H1 (cell line): Measurements from ENCODE around the gene VWA7. TPM values are rescaled to one million over a fixed set of nuclear protein-coding genes. Genes with fewer than 3 reads are reported as not detected.

Experiments used
- CTCF ChIA-PET: fragments of 300-600 bp; sonication (Branson Sonifier 250); formaldehyde crosslinking; loops from one replicate; lab custom pipeline; 2021; ENCODE audit not compliant: partially characterized antibody; lab: Charles Lee
- POLR2A ChIA-PET: fragments of 300-600 bp; sonication (Branson Sonifier 250); formaldehyde crosslinking; loops from one replicate; lab custom pipeline; 2021; ENCODE audit warnings: inconsistent platforms; ENCODE audit not compliant: partially characterized antibody; lab: Charles Lee
- DNase-seq, 2 experiments: peaks; one replicate each; pipeline versions ENCODE4 v3.0.0 to v3.0.0-alpha.2; 2010 to 2022; ENCODE audit warnings: low spot score in 2 of 2, low read depth in 1 of 2, mixed read lengths in 1 of 2
- FAIRE-seq: peaks from 2 replicates; lab custom pipeline; 2011; peaks lifted over from hg19 to GRCh38; lab: Jason Lieb, UNC
- H2AFZ ChIP-seq: 2 replicates; pipeline ENCODE4 v1.8.1; 2012; ENCODE audit warnings: low read length, inconsistent platforms
- H2AK5ac ChIP-seq: 2 replicates; pipeline ENCODE4 v1.6.1; 2013; ENCODE audit warnings: low read depth, low read length
- H2BK120ac ChIP-seq: replicated peaks from 2 replicates; pipeline ENCODE3; 2013; ENCODE audit warnings: low read depth, low read length, inconsistent platforms
- H2BK12ac ChIP-seq: 2 replicates; pipeline ENCODE4 v1.6.1; 2013; ENCODE audit warnings: low read depth, low read length
- H2BK15ac ChIP-seq: 2 replicates; pipeline ENCODE4 v1.6.1; 2013; ENCODE audit warnings: low read length
- H2BK20ac ChIP-seq: 2 replicates; pipeline ENCODE4 v1.6.1; 2013; ENCODE audit warnings: low read length
- H2BK5ac ChIP-seq: 2 replicates; pipeline ENCODE4 v1.6.1; 2013; ENCODE audit warnings: low read depth, low read length
- H3K14ac ChIP-seq: 2 replicates; pipeline ENCODE4 v1.6.1; 2013; ENCODE audit warnings: inconsistent platforms; ENCODE audit not compliant: insufficient read length
- H3K18ac ChIP-seq: 2 replicates; pipeline ENCODE4 v1.6.1; 2013; ENCODE audit warnings: low read length; ENCODE audit errors: extremely low read depth
- H3K23ac ChIP-seq: 2 replicates; pipeline ENCODE4 v1.6.1; 2013; ENCODE audit warnings: inconsistent platforms; ENCODE audit not compliant: insufficient read length
- H3K23me2 ChIP-seq: 2 replicates; pipeline ENCODE4 v1.6.1; 2013; ENCODE audit warnings: low read depth, low read length
- H3K27ac ChIP-seq: 2 replicates; pipeline ENCODE4 v1.6.1; 2011; ENCODE audit warnings: low read depth, low read length, inconsistent platforms
- H3K27me3 ChIP-seq, 4 experiments: replicated peaks in 1 of 4; 1 replicate in 1 of 4; 2 replicates in 3 of 4; pipeline versions ENCODE4 v1.6.1 to v1.8.1; 2011 to 2013; ENCODE audit warnings: low read length in 3 of 4, mild to moderate bottlenecking in 3 of 4, inconsistent platforms in 2 of 4, mixed read lengths in 2 of 4, moderate library complexity in 1 of 4; ENCODE audit not compliant: control insufficient read depth in 3 of 4, insufficient read depth in 3 of 4; ENCODE audit errors: extremely low read depth in 1 of 4
- H3K36me3 ChIP-seq, 4 experiments: 2 replicates each; pipeline versions ENCODE4 v1.6.1 to v1.8.1; 2011 to 2013; ENCODE audit warnings: mild to moderate bottlenecking in 4 of 4, low read length in 3 of 4, moderate library complexity in 2 of 4, control low read depth in 1 of 4, inconsistent platforms in 1 of 4; ENCODE audit not compliant: insufficient read depth in 4 of 4, control insufficient read depth in 2 of 4
- H3K4ac ChIP-seq: replicated peaks from 2 replicates; pipeline ENCODE3; 2013; ENCODE audit warnings: low read length, low read depth, mixed read lengths, inconsistent platforms; ENCODE audit not compliant: insufficient read length
- H3K4me1 ChIP-seq, 4 experiments: replicated peaks in 1 of 4; 1 replicate in 1 of 4; 2 replicates in 3 of 4; pipeline versions ENCODE4 v1.6.1 to v1.8.1; 2011 to 2013; ENCODE audit warnings: low read length in 3 of 4, inconsistent platforms in 2 of 4, mixed read lengths in 1 of 4; ENCODE audit not compliant: insufficient read depth in 4 of 4, control insufficient read depth in 3 of 4
- H3K4me2 ChIP-seq, 2 experiments: 2 replicates each; pipeline versions ENCODE4 v1.6.1 to v1.8.1; 2011 to 2013; ENCODE audit warnings: low read depth in 2 of 2, low read length in 2 of 2, control low read depth in 1 of 2, inconsistent platforms in 1 of 2, mild to moderate bottlenecking in 1 of 2; ENCODE audit not compliant: insufficient read depth in 1 of 2
- H3K4me3 ChIP-seq, 4 experiments: fragments of 200-600, 300-600 bp in 1 of 4; sonication (generic), shearing (Covaris generic), sonication (Bioruptor Twin) in 1 of 4; 2 replicates each; pipeline versions ENCODE4 v1.5.1 to v1.8.1; 2011 to 2016; ENCODE audit warnings: low read length in 4 of 4, low read depth in 3 of 4, control low read depth in 2 of 4, inconsistent platforms in 2 of 4, mild to moderate bottlenecking in 2 of 4, mixed read lengths in 1 of 4, moderate library complexity in 1 of 4; ENCODE audit not compliant: insufficient read depth in 2 of 4; ENCODE audit errors: extremely low read depth in 1 of 4
- H3K56ac ChIP-seq: replicated peaks from 2 replicates; pipeline ENCODE3; 2013; ENCODE audit warnings: low read depth, mild to moderate bottlenecking, mixed read lengths, low read length, inconsistent platforms; ENCODE audit not compliant: insufficient read length
- H3K79me1 ChIP-seq: 2 replicates; pipeline ENCODE4 v1.6.1; 2013; ENCODE audit warnings: low read depth, low read length, control low read depth
- H3K79me2 ChIP-seq, 2 experiments: 2 replicates each; pipeline versions ENCODE4 v1.6.1 to v1.8.1; 2012 to 2013; ENCODE audit warnings: low read length in 2 of 2, mild to moderate bottlenecking in 2 of 2, inconsistent platforms in 1 of 2; ENCODE audit not compliant: insufficient read depth in 2 of 2, control insufficient read depth in 1 of 2
- H3K9ac ChIP-seq, 4 experiments: replicated peaks in 1 of 4; 1 replicate in 1 of 4; 2 replicates in 3 of 4; pipeline versions ENCODE4 v1.6.1 to v1.8.1; 2011 to 2013; ENCODE audit warnings: low read depth in 3 of 4, low read length in 3 of 4, control low read depth in 2 of 4, mild to moderate bottlenecking in 2 of 4, moderate library complexity in 2 of 4, inconsistent platforms in 1 of 4; ENCODE audit errors: extremely low read depth in 1 of 4
- H3K9me3 ChIP-seq, 2 experiments: 2 replicates each; pipeline versions ENCODE4 v1.6.1 to v1.8.1; 2012 to 2013; ENCODE audit warnings: mild to moderate bottlenecking in 2 of 2, moderate library complexity in 2 of 2, control low read depth in 1 of 2, inconsistent platforms in 1 of 2, low read depth in 1 of 2, low read length in 1 of 2, mixed read lengths in 1 of 2; ENCODE audit not compliant: insufficient read depth in 2 of 2
- H4K20me1 ChIP-seq, 2 experiments: replicated peaks in 1 of 2; 2 replicates each; pipeline versions ENCODE3 to v1.8.1; 2011 to 2013; ENCODE audit warnings: inconsistent platforms in 2 of 2, low read length in 2 of 2, mild to moderate bottlenecking in 1 of 2; ENCODE audit not compliant: insufficient read depth in 2 of 2, control insufficient read depth in 1 of 2
- H4K5ac ChIP-seq: 2 replicates; pipeline ENCODE4 v1.6.1; 2013; ENCODE audit warnings: low read length, low read depth, mixed read lengths, inconsistent platforms; ENCODE audit not compliant: insufficient read length
- H4K8ac ChIP-seq: 2 replicates; pipeline ENCODE4 v1.8.0; 2013; ENCODE audit warnings: mild to moderate bottlenecking, moderate library complexity, low read length, inconsistent platforms; ENCODE audit not compliant: insufficient read depth; ENCODE audit errors: extremely low read depth
- H4K91ac ChIP-seq: replicated peaks from 2 replicates; pipeline ENCODE3; 2013; ENCODE audit warnings: low read length, mixed read lengths, inconsistent platforms; ENCODE audit not compliant: insufficient read length
- BRCA1 ChIP-seq: IDR thresholded peaks from 2 replicates; pipeline ENCODE4 v1.6.1; 2012; ENCODE audit warnings: low read depth, low read length, improper control_type of control experiment
- CBX8 ChIP-seq: fragments of 300-800, 300-1000 bp; sonication (generic); IDR thresholded peaks from 2 replicates; pipeline ENCODE4 v1.7.1; 2016; ENCODE audit warnings: low read depth, low read length, borderline replicate concordance
- CEBPB ChIP-seq: IDR thresholded peaks from 2 replicates; pipeline ENCODE4 v1.6.1; 2012; ENCODE audit warnings: low read depth, low read length
- EGR1 ChIP-seq: IDR thresholded peaks from 2 replicates; pipeline ENCODE4 v1.6.1; 2011; ENCODE audit warnings: low read depth, low read length, borderline replicate concordance
- GTF2F1 ChIP-seq: IDR thresholded peaks from 2 replicates; pipeline ENCODE4 v1.6.1; 2012; ENCODE audit warnings: low read depth, low read length, improper control_type of control experiment, borderline replicate concordance
- KDM5A ChIP-seq: fragments of 200-600 bp; IDR thresholded peaks from 2 replicates; pipeline ENCODE4 v1.7.1; 2012; ENCODE audit warnings: mild to moderate bottlenecking, low read length, inconsistent platforms, mixed read lengths
- NANOG ChIP-seq: IDR thresholded peaks from 2 replicates; pipeline ENCODE4 v1.6.1; 2011; ENCODE audit warnings: low read length, low read depth, mild to moderate bottlenecking, inconsistent platforms; ENCODE audit not compliant: insufficient read depth, poor library complexity, severe bottlenecking
- NRF1 ChIP-seq: IDR thresholded peaks from 2 replicates; pipeline ENCODE4 v1.6.1; 2011; ENCODE audit warnings: mild to moderate bottlenecking, low read depth, low read length, improper control_type of control experiment
- SRF ChIP-seq: IDR thresholded peaks from 2 replicates; pipeline ENCODE4 v1.6.1; 2011; ENCODE audit warnings: mild to moderate bottlenecking, low read depth, low read length, moderate library complexity
- SUZ12 ChIP-seq: fragments of 200-600 bp; sonication (generic); IDR thresholded peaks from 2 replicates; pipeline ENCODE4 v1.6.1; 2012; ENCODE audit warnings: mild to moderate bottlenecking, inconsistent platforms, low read length, moderate library complexity, mixed read lengths
- TEAD4 ChIP-seq: IDR thresholded peaks from 2 replicates; pipeline ENCODE4 v1.6.1; 2012; ENCODE audit warnings: low read depth, low read length, inconsistent platforms, mixed read lengths
- YY1 ChIP-seq: IDR thresholded peaks from 2 replicates; pipeline ENCODE4 v1.6.1; 2011; ENCODE audit warnings: low read depth, mild to moderate bottlenecking, low read length
- WGBS, 2 experiments: shearing (Covaris generic) in 1 of 2; methylation state at CpG; one replicate each; pipeline versions ENCODE4 v1.1.6 to v1.1.7; 2013 to 2015; ENCODE audit warnings: low lambda C conversion rate in 2 of 2, mixed read lengths in 2 of 2, inconsistent platforms in 1 of 2, low coverage in 1 of 2, missing lambda C conversion rate in 1 of 2; ENCODE audit not compliant: insufficient replicate concordance in 2 of 2, insufficient coverage in 1 of 2, insufficient read length in 1 of 2; ENCODE audit errors: extremely low coverage in 1 of 2, missing lambda C conversion rate in 1 of 2; 5-methylcytosine and 5-hydroxymethylcytosine counted together
- polyA plus RNA-seq, 7 experiments: library from polyadenylated mRNA; depleted of rRNA in 3 of 7; stranded (reverse) in 5 of 7; unstranded in 2 of 7; fragments of >200 nt in 5 of 7; fragments of 200-250 nt in 2 of 7; gene quantifications; 1 replicate in 5 of 7; 2 replicates in 1 of 7; 4 replicates in 1 of 7; pipeline versions ENCODE4 v1.2.1 to v1.2.3, GENCODE V29; 2011 to 2013; ENCODE audit warnings: missing spikeins in 2 of 7, mixed read lengths in 2 of 7
- total RNA-seq: library from RNA; stranded (reverse); fragmentation: NEBNext Ultra II Directional; extraction: Animal tissue kit (Norgen Biotek cat#: 25700); gene quantifications from 2 replicates; pipeline ENCODE4 v1.2.1, GENCODE V29; 2021
- TF ChIP-seq, protein P1 (sequence below): IDR thresholded peaks from 2 replicates; pipeline ENCODE4 v1.6.1; 2012; ENCODE audit warnings: inconsistent platforms
- TF ChIP-seq, protein P2 (sequence below): IDR thresholded peaks from 2 replicates; pipeline ENCODE4 v1.6.1; 2011; ENCODE audit warnings: low read depth, mild to moderate bottlenecking, low read length; ENCODE audit not compliant: insufficient read depth

Gene VWA7
- total and polyA plus RNA-seq, 2 of the 8 experiments (the other 6 are each of a cell fraction or from before 2014, with no cell fraction given), result 0.82 to 2.1 TPM

DNA sequence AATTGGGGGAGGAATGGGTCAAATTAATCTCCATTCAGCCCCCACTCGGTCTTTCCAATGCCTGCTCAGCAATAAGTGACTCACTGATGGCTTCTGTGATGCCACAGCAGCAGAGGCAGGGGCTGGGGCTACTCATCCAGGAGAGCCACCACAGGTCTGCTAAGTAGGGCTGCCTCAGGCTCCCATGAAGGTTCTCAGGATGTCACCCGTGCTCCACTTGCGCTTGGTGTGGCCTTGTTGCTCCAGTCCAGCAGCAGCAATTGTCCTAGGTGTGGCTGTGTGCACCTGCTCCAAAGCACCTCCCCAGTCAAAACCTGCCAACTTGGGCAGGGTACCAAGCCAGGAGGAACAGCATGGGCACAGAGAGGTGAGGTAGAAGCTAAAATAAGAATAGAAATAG is 55.0 kb downstream of the VWA7 start:
- H4K91ac ChIP-seq, result no peak overlapping the region
- H2AK5ac ChIP-seq, result no peak overlapping the region
- H2BK120ac ChIP-seq, result no peak overlapping the region
- no peak overlapping the region for H2BK12ac ChIP-seq
- H3K4ac ChIP-seq, result no peak overlapping the region
- CTCF ChIA-PET, result interaction anchor here (0.9 to 3.7 kb wide), 3 partner anchors 13 to 44 kb away, joined by 3 to 18 read pairs (median 4); no protein-coding TSS in a partner anchor
- H3K27me3 ChIP-seq, result no peaks in the 10 kb centered on the region
- H3K23ac ChIP-seq, result no peak overlapping the region
- H3K18ac ChIP-seq, result no peak overlapping the region
- H3K79me2 ChIP-seq, result no peaks in the 10 kb centered on the region
- H4K5ac ChIP-seq, result no peak overlapping the region
- no peak overlapping the region for H3K9ac ChIP-seq
- no peak overlapping the region for H3K14ac ChIP-seq
- H3K56ac ChIP-seq, result no peak overlapping the region
- no peak overlapping the region for H2BK5ac ChIP-seq
- peaks cover 0 to 7% (median 4%) of the 10 kb centered on the region in 4 experiments; a peak in 5 of 8 replicates for H3K36me3 ChIP-seq
- no peak overlapping the region for H2AFZ ChIP-seq
- peaks cover 0 to 15% (median 14%) of the 10 kb centered on the region in 4 experiments; a peak in 6 of 7 replicates for H3K4me1 ChIP-seq
- H2BK20ac ChIP-seq, result no peak overlapping the region
- H3K23me2 ChIP-seq, result no peaks in the 10 kb centered on the region
- no peak overlapping the region for H3K4me3 ChIP-seq
- H3K4me2 ChIP-seq, result no peak overlapping the region
- 96% methylated on average over 3 of the region's 3 CpGs; no CpG with 5 or more reads in 1 of the 2 experiments for WGBS, 2 experiments
- H4K8ac ChIP-seq, result no peak overlapping the region
- POLR2A ChIA-PET, result interaction anchor here (0.6 to 7.2 kb wide), 7 partner anchors 16 to 181 kb away, joined by 3 to 73 read pairs (median 4); partner anchors contain the start of genes CLIC1, DDX39B, GPANK1 and MSH5
- no peaks in the 10 kb centered on the region for H3K9me3 ChIP-seq
- H2BK15ac ChIP-seq, result no peak overlapping the region
- DNase-seq (no peak), FAIRE-seq (no peak)
- no peaks in the 10 kb centered on the region for H4K20me1 ChIP-seq
- no peak overlapping the region for H3K27ac ChIP-seq
- H3K79me1 ChIP-seq, result no peaks in the 10 kb centered on the region
- no peak for TF ChIP-seq SUZ12
- TF ChIP-seq, protein P1, sequence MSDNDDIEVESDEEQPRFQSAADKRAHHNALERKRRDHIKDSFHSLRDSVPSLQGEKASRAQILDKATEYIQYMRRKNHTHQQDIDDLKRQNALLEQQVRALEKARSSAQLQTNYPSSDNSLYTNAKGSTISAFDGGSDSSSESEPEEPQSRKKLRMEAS, result no peak
- no peak for TF ChIP-seq CBX8
- no peak for TF ChIP-seq YY1
- TF ChIP-seq EGR1, result no peak
- TF ChIP-seq, protein P2, sequence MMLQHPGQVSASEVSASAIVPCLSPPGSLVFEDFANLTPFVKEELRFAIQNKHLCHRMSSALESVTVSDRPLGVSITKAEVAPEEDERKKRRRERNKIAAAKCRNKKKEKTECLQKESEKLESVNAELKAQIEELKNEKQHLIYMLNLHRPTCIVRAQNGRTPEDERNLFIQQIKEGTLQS, result no peak
- no peak for TF ChIP-seq KDM5A
- no peak for TF ChIP-seq BRCA1
- no peak for TF ChIP-seq NANOG
- TF ChIP-seq GTF2F1, result no peak
- no peak for TF ChIP-seq SRF
- no peak for TF ChIP-seq NRF1
- no peak for TF ChIP-seq CEBPB
- TF ChIP-seq TEAD4, result no peak
